HG02981 (cell line): ENCODE results near the gene AFF3.

Experiments
- ATAC-seq: cut with Tn5 transposase; IDR thresholded peaks from one replicate; pipeline ENCODE4 v1.9.1; 2021; ENCODE audit warnings: mild to moderate bottlenecking, moderate library complexity; ENCODE audit not compliant: unreplicated experiment

AFF3 gene

GRCh38 chr2:100046961-100047947 is 95.1 kb downstream of the AFF3 start:
- ATAC-seq: no peak

GRCh38 chr2:100045000-100045399 is 97.4 kb downstream of the AFF3 start:
- no peak for ATAC-seq

GRCh38 chr2:100043891-100044255 is 98.5 kb downstream of the AFF3 start:
- ATAC-seq: no peak

- no peak for ATAC-seq
These were observed 99.1 kb downstream of the AFF3 start for GRCh38 chr2:100043081-100043890.

- ATAC-seq: no peak
These were observed 99.8 kb downstream of the AFF3 start for GRCh38 chr2:100042562-100042961.

GRCh38 chr2:100041946-100042345 is 100.4 kb downstream of the AFF3 start:
- ATAC-seq: no peak

GRCh38 chr2:100041385-100041784 is 101.0 kb downstream of the AFF3 start:
- ATAC-seq: no peak

GRCh38 chr2:100040906-100041305 is 101.5 kb downstream of the AFF3 start:
- no peak for ATAC-seq

GRCh38 chr2:100039291-100039980 is 103.0 kb downstream of the AFF3 start:
- no peak for ATAC-seq

GRCh38 chr2:100038011-100038410 is 104.4 kb downstream of the AFF3 start:
- ATAC-seq: no peak

GRCh38 chr2:100036793-100037192 is 105.6 kb downstream of the AFF3 start:
- no peak for ATAC-seq

- ATAC-seq: no peak
These were observed 106.4 kb downstream of the AFF3 start for GRCh38 chr2:100036026-100036425.

GRCh38 chr2:100034431-100034830 is 108.0 kb downstream of the AFF3 start:
- no peak for ATAC-seq

- ATAC-seq: no peak
These were observed 108.4 kb downstream of the AFF3 start for GRCh38 chr2:100033976-100034375.

GRCh38 chr2:100031604-100032003 is 110.8 kb downstream of the AFF3 start:
- no peak for ATAC-seq

GRCh38 chr2:100029460-100029859 is 112.9 kb downstream of the AFF3 start:
- ATAC-seq: no peak

- no peak for ATAC-seq
These were observed 120.5 kb downstream of the AFF3 start for GRCh38 chr2:100021791-100022340.

- ATAC-seq: no peak
These were observed 122.9 kb downstream of the AFF3 start for GRCh38 chr2:100019499-100019898.

GRCh38 chr2:100018341-100019193 is 123.8 kb downstream of the AFF3 start:
- no peak for ATAC-seq

- ATAC-seq: no peak
These were observed 124.8 kb downstream of the AFF3 start for GRCh38 chr2:100017633-100018032.
